ENCODE data around the gene DTNBP1.

GRCh38 chr6:15698471-15698870 lies 35.6 kb upstream of the DTNBP1 start:
- TF ChIP-seq CTCF (IDR thresholded peaks at IDR 0.05) (no peak), POLR2A (IDR thresholded peaks at IDR 0.05) (no peak)

All from esophagus squamous epithelium (tissue), 4 donors.